K562 (cell line): ENCODE results near the gene PRXL2B. TPM values are rescaled to one million over a fixed set of nuclear protein-coding genes. Genes with fewer than 3 reads are reported as not detected.
A peak's percentile ranks its signal among the peaks of the same experiment; 100 is the strongest.

Experiments used
- NCOA1 ChIP-seq: fragments of 450-650 bp; IDR thresholded peaks from 2 replicates; pipeline ENCODE4 v1.6.1; 2016; ENCODE audit warnings: low read depth
- SMAD4 ChIP-seq: fragments of 250-450 bp; sonication (Bioruptor Pico); conservative IDR thresholded peaks from 2 replicates; pipeline ENCODE4 v1.8.0; 2021; ENCODE audit warnings: inconsistent platforms, mild to moderate bottlenecking, moderate library complexity
- STAG1 ChIP-seq: sonication (generic); formaldehyde crosslinking; IDR thresholded peaks from 2 replicates; pipeline ENCODE4 v1.5.0; 2020; ENCODE audit warnings: missing genetic modification reagents, borderline replicate concordance
- STAT5B ChIP-seq: fragments of 250-450 bp; sonication (Bioruptor Pico); IDR thresholded peaks from 2 replicates; pipeline ENCODE4 v1.8.0; 2021; ENCODE audit warnings: mild to moderate bottlenecking, inconsistent platforms
- ZNF253 ChIP-seq: fragments of 250-450 bp; sonication (Bioruptor Pico); conservative IDR thresholded peaks from 2 replicates; pipeline ENCODE4 v1.6.1; 2021; ENCODE audit warnings: mild to moderate bottlenecking
- ZNF431 ChIP-seq: sonication (generic); formaldehyde crosslinking; IDR thresholded peaks from 2 replicates; pipeline ENCODE4 v1.8.0; 2022; ENCODE audit warnings: mild to moderate bottlenecking, missing genetic modification reagents
- ZNF561 ChIP-seq: fragments of 450-650 bp; formaldehyde crosslinking; conservative IDR thresholded peaks from 2 replicates; pipeline ENCODE4 v1.4.0; 2020; ENCODE audit warnings: mild to moderate bottlenecking, moderate library complexity
- ZNF57 ChIP-seq: fragments of 450-650 bp; formaldehyde crosslinking; IDR thresholded peaks from 2 replicates; pipeline ENCODE4 v1.4.0; 2020; ENCODE audit warnings: mild to moderate bottlenecking, moderate library complexity
- polyA plus RNA-seq, 8 experiments: library from polyadenylated mRNA; depleted of rRNA in 4 of 8; stranded (reverse) in 5 of 8; unstranded in 3 of 8; fragments of >200 nt; fragmentation: Nextera tagmentation in 2 of 8; fragmentation: Illumina TruSeq in 1 of 8; extraction: Ambion mirVana in 2 of 8; extraction: Trizol in 1 of 8; gene quantifications; 2 replicates each; pipeline versions ENCODE4 v1.2.1 to v1.2.3, GENCODE V29; 2011 to 2014; ENCODE audit warnings: inconsistent platforms in 1 of 8, missing spikeins in 1 of 8
- total RNA-seq, 7 experiments: library from RNA; depleted of rRNA in 6 of 7; stranded (reverse); fragments of >200 nt in 6 of 7; fragmentation: Illumina TruSeq in 2 of 7; extraction: Trizol in 2 of 7; gene quantifications; 2 replicates each; pipeline versions ENCODE4 v1.2.1 to v1.2.3, GENCODE V29; 2011 to 2021; ENCODE audit warnings: low replicate concordance in 1 of 7
- TF ChIP-seq, protein P1 (sequence below): fragments of 450-650 bp; IDR thresholded peaks from 2 replicates; pipeline ENCODE4 v1.6.1; 2016; ENCODE audit warnings: mild to moderate bottlenecking
- TF ChIP-seq, protein P2 (sequence below): fragments of 250-450 bp; sonication (Bioruptor Pico); IDR thresholded peaks from 2 replicates; pipeline ENCODE4 v1.9.0; 2021; ENCODE audit warnings: mild to moderate bottlenecking, inconsistent platforms
- TF ChIP-seq, protein P3 (sequence below): sonication (generic); formaldehyde crosslinking; IDR thresholded peaks from 2 replicates; pipeline ENCODE4 v1.8.0; 2022; ENCODE audit warnings: mild to moderate bottlenecking, missing genetic modification reagents, borderline replicate concordance
- TF ChIP-seq, protein P4 (sequence below): conservative IDR thresholded peaks from 2 replicates; pipeline ENCODE4 v1.6.1; 2011; ENCODE audit warnings: low read depth, mild to moderate bottlenecking, low read length; ENCODE audit not compliant: control insufficient read depth
- TF ChIP-seq, protein P5 (sequence below), 2 experiments: fragments of 200-800 bp in 1 of 2; sonication (Bioruptor generic) in 1 of 2; sonication (generic) in 1 of 2; formaldehyde crosslinking in 1 of 2; IDR thresholded peaks in 1 of 2; conservative IDR thresholded peaks in 1 of 2; 2 replicates each; pipeline versions ENCODE4 v1.5.0 to v1.6.1; 2016 to 2020; ENCODE audit warnings: missing compliant biosample characterization in 1 of 2, missing genetic modification characterization in 1 of 2, missing genetic modification reagents in 1 of 2
- TF ChIP-seq, protein P6 (sequence below): sonication (generic); formaldehyde crosslinking; IDR thresholded peaks from 2 replicates; pipeline ENCODE4 v1.8.1; 2023; ENCODE audit warnings: mild to moderate bottlenecking, missing genetic modification reagents

Gene PRXL2B
- total and polyA plus RNA-seq, 9 of the 15 experiments (the other 6 are each of a cell fraction or from before 2014, with no cell fraction given): 0.99 to 25.3 (median 11.8) TPM

DNA sequence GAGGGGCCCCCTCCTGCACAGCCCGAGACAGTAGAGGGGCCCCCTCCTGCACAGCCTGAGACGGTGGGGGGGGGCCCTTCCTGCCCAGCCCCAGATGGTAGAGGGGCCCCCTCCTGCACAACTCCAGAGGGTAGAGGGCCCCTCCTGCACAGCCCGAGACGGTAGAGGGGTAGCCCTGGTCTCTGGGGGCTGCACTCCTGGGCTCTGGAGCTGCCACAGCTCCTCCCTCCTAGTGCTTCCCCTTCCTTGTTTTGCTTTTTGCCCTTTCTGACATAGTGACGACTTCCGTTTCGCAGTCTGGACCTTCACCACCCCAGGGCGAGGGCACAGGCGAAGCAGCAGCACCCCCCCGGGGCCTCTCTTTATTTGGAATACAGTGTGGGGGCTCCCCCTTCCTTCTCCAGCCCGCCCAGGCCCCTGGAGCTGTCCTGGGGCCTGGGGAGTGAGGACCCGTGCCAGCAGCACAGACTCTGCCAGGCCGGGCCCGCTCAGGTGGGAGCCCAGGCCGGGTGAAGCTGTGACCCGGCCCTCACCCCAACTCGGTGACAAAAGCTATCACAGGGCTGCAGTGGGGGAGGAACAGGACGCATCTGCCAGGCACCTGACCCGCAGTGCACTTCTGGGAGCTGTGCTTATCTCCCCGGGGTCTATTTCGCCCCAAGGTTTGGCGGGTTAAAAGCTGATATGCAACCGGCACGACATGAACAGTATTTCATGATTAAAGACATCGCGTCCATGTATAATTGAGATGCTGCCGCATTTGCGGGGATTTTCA lies 1.1 kb upstream of the PRXL2B start (continued):
- TF ChIP-seq, protein P1, sequence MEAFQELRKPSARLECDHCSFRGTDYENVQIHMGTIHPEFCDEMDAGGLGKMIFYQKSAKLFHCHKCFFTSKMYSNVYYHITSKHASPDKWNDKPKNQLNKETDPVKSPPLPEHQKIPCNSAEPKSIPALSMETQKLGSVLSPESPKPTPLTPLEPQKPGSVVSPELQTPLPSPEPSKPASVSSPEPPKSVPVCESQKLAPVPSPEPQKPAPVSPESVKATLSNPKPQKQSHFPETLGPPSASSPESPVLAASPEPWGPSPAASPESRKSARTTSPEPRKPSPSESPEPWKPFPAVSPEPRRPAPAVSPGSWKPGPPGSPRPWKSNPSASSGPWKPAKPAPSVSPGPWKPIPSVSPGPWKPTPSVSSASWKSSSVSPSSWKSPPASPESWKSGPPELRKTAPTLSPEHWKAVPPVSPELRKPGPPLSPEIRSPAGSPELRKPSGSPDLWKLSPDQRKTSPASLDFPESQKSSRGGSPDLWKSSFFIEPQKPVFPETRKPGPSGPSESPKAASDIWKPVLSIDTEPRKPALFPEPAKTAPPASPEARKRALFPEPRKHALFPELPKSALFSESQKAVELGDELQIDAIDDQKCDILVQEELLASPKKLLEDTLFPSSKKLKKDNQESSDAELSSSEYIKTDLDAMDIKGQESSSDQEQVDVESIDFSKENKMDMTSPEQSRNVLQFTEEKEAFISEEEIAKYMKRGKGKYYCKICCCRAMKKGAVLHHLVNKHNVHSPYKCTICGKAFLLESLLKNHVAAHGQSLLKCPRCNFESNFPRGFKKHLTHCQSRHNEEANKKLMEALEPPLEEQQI: no peak
- no peak for TF ChIP-seq ZNF561 (CRISPR knock-in tag)
- peak; percentile 68; the same call in 1 of the 2 replicates for TF ChIP-seq NCOA1
- TF ChIP-seq, protein P2, sequence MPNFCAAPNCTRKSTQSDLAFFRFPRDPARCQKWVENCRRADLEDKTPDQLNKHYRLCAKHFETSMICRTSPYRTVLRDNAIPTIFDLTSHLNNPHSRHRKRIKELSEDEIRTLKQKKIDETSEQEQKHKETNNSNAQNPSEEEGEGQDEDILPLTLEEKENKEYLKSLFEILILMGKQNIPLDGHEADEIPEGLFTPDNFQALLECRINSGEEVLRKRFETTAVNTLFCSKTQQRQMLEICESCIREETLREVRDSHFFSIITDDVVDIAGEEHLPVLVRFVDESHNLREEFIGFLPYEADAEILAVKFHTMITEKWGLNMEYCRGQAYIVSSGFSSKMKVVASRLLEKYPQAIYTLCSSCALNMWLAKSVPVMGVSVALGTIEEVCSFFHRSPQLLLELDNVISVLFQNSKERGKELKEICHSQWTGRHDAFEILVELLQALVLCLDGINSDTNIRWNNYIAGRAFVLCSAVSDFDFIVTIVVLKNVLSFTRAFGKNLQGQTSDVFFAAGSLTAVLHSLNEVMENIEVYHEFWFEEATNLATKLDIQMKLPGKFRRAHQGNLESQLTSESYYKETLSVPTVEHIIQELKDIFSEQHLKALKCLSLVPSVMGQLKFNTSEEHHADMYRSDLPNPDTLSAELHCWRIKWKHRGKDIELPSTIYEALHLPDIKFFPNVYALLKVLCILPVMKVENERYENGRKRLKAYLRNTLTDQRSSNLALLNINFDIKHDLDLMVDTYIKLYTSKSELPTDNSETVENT (CRISPR knock-in tag): no peak
- no peak for TF ChIP-seq STAG1
- TF ChIP-seq, protein P3, sequence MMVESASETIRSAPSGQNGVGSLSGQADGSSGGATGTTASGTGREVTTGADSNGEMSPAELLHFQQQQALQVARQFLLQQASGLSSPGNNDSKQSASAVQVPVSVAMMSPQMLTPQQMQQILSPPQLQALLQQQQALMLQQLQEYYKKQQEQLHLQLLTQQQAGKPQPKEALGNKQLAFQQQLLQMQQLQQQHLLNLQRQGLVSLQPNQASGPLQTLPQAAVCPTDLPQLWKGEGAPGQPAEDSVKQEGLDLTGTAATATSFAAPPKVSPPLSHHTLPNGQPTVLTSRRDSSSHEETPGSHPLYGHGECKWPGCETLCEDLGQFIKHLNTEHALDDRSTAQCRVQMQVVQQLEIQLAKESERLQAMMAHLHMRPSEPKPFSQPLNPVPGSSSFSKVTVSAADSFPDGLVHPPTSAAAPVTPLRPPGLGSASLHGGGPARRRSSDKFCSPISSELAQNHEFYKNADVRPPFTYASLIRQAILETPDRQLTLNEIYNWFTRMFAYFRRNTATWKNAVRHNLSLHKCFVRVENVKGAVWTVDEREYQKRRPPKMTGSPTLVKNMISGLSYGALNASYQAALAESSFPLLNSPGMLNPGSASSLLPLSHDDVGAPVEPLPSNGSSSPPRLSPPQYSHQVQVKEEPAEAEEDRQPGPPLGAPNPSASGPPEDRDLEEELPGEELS (CRISPR knock-in tag): 0 out of 2 replicates have a peak, but pooled peaks have one; percentile 22
- TF ChIP-seq, protein P4, sequence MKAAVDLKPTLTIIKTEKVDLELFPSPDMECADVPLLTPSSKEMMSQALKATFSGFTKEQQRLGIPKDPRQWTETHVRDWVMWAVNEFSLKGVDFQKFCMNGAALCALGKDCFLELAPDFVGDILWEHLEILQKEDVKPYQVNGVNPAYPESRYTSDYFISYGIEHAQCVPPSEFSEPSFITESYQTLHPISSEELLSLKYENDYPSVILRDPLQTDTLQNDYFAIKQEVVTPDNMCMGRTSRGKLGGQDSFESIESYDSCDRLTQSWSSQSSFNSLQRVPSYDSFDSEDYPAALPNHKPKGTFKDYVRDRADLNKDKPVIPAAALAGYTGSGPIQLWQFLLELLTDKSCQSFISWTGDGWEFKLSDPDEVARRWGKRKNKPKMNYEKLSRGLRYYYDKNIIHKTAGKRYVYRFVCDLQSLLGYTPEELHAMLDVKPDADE: peak; percentile 88
- no peak for TF ChIP-seq ZNF431 (CRISPR knock-in tag)
- no peak for TF ChIP-seq STAT5B (CRISPR knock-in tag)
- TF ChIP-seq ZNF57: 0 out of 2 replicates have a peak, but pooled peaks have one; percentile 19
- TF ChIP-seq, protein P5, sequence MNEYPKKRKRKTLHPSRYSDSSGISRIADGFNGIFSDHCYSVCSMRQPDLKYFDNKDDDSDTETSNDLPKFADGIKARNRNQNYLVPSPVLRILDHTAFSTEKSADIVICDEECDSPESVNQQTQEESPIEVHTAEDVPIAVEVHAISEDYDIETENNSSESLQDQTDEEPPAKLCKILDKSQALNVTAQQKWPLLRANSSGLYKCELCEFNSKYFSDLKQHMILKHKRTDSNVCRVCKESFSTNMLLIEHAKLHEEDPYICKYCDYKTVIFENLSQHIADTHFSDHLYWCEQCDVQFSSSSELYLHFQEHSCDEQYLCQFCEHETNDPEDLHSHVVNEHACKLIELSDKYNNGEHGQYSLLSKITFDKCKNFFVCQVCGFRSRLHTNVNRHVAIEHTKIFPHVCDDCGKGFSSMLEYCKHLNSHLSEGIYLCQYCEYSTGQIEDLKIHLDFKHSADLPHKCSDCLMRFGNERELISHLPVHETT (CRISPR knock-in tag; conservative IDR thresholded peaks at IDR 0.05 in 1 of 2, IDR thresholded peaks at IDR 0.05 in 1 of 2): peak in 1 of 2 experiments; percentile 89; a peak in 2 of 4 replicates
- no peak for TF ChIP-seq ZNF253 (CRISPR knock-in tag)
- TF ChIP-seq, protein P6, sequence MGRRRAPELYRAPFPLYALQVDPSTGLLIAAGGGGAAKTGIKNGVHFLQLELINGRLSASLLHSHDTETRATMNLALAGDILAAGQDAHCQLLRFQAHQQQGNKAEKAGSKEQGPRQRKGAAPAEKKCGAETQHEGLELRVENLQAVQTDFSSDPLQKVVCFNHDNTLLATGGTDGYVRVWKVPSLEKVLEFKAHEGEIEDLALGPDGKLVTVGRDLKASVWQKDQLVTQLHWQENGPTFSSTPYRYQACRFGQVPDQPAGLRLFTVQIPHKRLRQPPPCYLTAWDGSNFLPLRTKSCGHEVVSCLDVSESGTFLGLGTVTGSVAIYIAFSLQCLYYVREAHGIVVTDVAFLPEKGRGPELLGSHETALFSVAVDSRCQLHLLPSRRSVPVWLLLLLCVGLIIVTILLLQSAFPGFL (CRISPR knock-in tag): no peak
- peak; percentile 88 for TF ChIP-seq SMAD4 (CRISPR knock-in tag)
